NCI-H128 (cell line): ENCODE measurements around the gene LEMD3.

Experiments used
- DNase-seq: peaks from one replicate; lab custom pipeline; 2025; ENCODE audit not compliant: unreplicated experiment; lab: John Stamatoyannopoulos, UW

The LEMD3 gene

DNA sequence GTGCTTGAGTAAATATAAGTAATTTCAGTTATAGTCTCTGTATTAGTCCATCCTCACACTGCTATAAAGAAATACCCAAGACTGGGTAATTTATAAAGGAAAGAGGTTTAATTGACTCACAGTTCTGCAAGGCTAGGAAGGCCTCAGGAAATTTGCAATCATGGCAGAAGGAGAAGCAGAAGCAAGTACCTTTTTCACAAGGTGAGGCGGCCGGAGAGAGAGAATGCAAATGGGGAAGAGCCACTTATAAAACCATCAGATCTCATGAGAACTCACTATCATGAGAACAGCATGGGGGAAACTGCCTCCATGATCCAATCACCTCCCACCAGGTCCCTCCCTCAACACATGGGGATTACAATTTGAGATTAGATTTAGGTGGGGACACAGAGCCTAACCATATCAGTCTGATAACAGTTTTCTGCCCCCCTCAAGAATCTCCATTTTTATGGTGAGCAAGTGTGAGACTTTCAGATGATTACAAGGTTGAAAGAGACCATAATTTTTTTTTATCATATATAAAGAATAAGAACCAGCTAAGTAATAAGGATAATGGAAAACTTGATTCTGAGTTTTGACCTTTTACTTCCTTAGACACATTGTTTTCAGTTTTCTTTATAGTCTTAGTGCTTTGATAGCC is 35.6 kb downstream of the LEMD3 start:
- no peak for DNase-seq

DNA sequence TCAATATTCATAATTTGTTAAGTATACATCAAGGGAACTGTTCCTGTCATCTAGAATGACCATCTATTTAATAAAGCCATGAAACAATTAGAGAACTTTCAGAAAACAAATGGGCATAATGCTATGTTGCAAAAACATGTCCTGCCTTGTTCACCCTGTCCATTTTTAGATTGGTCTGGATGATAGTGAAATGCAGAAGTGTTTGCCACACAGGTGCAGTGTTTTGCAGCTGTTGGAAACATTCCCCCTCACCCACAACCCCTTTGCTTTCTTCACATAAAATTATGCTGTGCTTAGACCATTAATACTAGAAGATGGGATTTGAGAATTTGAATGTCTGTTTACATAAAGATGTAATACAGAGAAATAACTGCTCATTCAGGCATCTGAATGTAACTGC is 36.5 kb downstream of the LEMD3 start:
- no peak for DNase-seq

DNA sequence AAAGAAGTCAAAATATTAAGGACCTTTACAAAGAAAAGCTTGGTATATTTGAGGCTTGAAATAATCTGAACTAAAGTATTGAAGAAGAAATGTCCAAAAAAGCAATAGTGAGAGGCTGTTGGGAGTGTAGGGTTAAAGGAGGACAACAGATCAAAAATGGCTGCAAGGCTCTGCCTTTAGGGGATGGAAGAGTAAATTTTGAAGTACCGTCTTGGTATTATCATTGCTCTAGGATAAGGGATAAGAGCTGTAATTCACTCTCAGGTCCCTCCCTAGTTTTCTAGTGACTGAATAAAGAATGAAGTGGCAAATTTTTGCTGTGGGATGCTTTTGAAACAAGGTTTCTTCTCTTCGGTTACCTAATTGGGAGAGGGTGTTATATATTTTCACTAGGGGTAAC is 38.7 kb downstream of the LEMD3 start:
- no peak for DNase-seq

DNA sequence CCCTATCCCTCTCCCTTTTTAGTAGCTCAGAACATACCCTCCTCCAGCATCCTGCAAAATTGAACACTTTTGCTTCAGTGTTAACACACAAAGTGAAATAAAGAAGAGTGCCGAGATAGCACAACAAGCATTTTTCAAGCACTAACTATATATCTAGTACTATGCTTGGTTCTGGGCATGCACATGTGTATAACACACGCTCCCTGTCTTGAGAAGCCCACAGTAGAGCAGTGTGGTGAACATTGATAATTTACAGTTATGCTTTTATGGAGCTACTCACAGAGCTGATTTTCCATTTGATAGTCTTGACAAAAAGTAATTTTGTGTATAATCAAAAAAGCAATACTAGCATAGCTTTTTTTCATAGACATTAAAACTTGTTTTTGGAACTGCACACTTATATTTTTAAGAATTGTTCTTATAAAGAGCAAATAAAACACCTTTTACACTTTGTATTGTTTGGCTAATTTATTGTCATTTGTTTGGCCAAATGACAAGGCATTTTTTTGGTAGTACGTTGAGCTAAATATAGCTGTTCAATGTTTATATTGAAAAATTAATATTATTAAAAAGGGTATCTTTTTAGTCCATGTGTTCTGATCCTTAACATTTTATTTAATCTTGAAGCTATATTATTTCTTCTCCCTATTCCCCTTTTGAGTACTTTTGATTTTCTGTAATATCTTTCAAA is 39.7 kb downstream of the LEMD3 start:
- DNase-seq: no peak

DNA sequence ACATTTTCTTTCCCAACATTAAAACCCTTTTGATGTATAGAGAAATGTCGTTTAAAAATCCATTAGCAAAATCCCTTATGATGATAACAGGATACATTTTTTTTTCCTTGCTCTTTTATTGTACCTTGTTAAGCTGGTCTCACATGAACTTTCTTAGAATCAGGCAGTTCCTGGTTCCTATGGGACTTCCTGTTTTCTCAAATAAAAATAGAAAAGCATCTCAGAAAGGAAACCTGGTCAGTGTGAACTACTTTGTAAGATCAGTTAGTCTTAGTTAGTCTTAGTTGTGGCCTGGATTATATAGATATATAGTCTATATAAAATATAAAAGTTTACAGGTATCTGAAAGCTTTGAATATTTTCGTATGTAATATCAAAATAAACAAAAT is 40.3 kb downstream of the LEMD3 start:
- DNase-seq: no peak

DNA sequence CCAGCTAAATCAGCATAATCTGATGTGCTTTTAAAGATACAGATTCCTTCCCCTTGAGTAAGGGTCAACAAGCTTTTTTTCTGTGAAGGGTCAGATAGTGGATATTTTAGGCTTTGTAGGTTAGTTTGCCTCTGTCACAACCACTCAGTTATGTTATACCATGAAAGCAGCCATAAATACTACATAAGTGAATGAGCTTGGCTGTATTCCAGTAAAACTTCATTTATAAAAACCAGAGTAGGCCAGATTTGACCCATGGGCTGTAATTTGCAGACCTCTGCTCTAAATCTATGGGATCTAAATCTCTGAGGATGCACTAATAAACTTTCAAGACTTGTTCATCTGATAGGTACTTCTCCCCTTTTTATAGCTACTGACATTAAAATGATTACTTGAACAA is 47.7 kb downstream of the LEMD3 start:
- DNase-seq: no peak

DNA sequence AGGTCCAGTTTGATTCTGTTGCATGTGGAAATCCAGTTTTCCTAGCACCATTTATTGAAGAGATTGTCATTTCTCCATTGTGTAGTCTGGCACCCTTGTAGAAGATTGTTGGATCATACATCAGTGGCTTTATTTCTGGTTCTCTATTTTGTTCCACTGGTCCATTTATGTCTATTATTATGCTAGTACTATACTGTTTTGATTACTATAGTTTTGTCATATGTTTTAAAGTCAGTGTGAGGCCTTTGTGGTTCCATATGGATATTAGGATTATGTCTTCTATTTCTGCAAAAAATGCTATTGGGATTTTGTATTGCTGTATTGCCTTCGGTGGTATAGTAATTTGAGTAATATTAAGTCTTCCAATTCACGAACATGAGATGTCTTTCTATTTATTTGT is 51.4 kb downstream of the LEMD3 start:
- DNase-seq: no peak

DNA sequence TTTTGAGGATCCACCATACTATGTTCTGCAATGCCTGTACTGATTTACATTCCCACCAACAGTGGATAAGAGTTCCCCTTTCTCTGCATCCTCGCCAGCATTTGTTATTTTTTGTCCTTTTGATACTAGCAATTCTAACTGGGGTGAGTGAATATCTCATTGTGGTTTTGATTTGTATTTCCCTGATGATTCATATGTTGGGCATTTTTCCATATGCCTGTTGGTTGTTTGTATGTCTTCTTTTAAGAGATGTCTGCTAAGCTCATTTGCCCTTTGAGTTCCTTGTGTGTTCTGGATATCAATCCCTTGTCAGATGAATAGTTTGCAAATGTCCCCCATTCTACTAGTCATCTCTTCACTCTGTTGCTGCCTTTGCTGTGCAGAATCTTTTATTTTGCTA is 60.1 kb downstream of the LEMD3 start:
- no peak for DNase-seq

DNA sequence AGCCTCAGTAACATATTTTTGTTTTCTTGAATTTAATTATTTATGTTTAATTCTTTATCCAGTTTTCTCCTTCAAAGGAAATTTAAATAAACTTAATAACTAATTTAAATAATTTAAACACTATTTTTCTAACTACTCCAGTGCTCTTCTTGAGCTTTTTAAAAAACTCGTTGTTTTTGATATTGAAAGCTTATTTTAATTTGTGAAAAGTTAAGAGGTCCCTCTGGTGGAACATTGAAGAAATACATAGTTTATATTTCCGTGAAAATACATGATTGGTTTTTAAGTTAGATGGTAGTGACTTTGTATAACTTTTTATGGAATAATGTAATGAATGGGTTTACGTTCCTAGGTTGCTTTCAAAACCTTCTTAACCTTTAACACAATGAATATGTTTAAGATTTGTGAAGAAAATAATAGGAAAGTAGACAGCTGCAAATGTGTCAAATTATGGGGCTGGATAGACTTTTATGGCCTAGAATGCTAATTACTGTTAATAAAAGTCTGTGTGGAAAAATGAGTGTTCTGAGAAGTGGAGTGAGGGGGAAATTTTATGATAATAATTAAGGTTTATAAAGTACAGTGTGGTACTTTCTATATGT is 63.2 kb downstream of the LEMD3 start:
- no peak for DNase-seq

DNA sequence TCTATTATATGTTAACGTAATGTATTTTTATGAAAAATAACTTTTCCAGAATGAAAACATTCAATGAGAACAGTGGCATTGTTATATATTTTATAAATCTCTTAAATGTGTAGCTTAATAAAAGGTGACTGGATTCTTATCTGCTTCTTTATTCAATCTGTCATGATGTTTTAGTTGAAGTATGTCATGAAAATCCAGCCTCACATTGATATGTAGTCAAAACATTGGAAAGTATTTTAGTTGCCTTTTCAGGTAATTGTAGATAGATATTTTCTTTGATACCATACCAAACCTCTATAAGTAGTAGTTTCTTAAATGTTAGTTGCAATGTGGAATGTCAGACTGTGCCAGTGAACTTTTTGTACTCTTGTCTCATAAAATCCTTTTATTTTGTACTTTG is 67.8 kb downstream of the LEMD3 start:
- DNase-seq: no peak

DNA sequence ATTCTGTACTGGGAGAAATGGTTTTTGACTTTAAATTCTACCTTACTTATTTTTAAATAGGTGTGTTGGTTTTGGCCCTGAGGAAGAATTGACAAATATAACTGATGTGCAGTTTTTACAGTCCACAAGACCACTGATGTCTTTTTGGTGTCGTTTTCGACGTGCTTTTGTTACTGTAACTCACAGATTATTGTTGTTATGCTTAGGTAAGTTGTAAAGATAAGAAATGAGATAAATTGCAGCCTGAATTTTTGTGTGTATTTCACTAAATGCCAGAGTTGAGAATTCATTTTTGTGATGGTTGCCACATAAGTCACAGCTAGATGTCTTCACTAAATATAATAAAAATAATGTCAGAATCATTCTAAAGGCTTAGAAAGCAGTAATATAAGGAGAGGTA is 69.2 kb downstream of the LEMD3 start:
- DNase-seq: no peak

DNA sequence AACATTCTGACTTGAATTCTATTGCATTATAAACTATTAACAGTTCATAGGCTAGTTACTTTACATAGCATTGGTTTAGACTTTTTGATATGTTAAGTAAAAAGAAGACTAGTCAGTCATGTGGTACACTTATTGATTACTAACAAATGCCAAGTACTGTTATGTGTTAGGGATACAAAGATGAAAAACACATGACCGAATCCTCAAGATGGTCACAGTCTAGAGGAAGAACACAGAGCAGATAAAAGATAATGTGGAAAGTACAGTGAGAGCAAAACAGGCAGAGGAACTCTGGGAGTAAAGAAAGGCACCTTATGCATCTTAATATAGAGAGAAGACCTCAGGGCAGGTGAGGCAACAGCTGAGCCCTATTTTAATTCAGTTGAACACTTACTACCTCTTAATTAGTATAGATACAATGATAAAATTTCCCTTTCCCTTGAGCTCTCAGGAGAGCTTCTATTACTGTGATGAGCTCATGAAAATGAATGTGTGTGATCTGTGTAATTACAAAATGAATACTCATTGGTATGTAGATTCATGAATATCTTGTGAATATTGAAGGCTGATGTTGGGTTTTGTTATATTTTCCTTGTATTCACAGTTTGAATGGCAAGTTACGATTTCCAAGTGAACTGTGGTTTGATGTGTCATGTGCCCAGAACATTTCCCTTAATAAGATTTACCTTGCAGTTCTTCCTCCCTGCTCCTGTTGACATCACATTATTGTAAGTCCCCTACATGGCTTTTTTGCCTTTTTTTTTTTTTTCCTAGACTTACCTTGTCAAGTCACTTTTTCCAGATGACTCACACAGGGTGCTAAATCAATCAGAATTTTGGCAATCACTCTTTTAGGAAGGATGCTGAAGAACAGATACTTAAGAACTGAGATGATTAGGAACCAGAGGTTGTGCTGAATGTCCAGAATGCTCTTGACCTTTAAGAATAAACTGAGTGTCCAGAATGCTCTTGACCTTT is 79.6 kb downstream of the LEMD3 start:
- DNase-seq: no peak

DNA sequence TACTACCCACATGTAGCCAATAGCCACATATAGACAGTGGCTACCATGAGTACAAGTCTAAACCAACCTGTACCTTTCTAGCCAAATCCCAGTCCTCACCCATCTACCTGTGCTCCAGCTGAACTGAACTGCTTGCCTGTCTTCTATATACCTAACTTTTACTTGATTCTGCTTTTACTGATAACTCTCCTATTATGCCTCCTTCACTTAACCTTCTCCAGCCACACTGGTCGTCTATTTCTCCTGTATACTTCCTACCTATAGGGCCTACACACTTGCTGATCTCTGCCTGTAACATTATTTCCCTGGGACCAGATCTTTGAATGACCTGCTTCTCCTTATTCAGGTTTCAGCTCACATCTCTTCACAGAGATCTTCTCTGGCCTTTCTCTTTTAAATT is 83.1 kb downstream of the LEMD3 start:
- DNase-seq: no peak

DNA sequence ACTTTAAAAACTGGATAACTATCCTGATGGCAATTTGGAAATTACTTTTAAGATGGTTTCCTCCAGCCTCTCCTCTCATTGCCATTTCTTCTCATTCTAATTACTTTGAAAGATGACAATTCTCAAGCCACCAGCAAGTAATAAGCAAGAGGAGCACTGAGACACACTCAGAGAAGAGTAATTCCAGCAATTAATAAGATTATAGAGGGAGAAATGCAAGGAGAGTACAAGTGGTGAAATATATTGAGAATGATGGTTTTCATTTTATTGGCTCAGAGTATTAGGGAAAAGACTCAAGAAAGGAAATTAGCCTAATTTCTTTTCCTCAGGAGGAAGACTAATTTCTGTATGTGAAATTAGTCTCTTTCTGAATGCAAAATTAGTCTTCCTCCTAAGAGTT is 88.6 kb downstream of the LEMD3 start:
- no peak for DNase-seq

DNA sequence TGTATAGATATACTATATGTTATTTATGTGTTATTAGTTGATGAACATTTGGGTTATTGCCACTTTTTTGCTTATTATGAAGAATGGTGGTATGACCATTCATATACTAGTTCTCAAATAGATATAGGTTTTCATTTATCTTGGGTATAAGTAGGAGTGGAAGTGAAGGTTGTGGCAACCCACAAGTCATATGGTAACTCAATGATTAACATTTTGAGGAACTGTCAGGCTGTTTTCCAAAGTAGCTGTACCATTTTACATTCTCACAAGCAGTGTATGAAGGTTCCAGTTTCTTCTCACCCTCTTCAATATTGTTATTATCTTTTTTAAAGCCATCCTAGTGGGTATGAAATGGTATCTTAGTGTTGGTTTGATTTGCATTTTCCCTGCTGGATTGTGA is 90.1 kb downstream of the LEMD3 start:
- no peak for DNase-seq

DNA sequence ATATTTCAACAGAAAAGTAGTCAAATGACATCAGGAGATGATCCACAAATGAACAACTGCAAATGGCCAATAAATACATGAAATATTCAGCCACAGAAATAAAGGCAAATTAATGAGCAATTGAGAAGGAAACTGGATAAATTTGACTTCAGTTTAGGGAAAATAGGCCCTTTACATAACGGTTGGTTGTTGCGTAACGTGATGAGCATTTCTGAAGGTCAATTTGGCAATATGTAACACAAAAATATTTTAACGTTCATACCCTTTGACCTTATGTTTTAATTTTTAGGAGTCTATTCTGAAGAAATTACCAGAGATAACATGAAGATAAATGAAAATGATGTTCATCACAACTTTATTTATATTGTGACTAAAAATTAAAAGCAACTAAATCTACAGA is 94.4 kb downstream of the LEMD3 start:
- no peak for DNase-seq

DNA sequence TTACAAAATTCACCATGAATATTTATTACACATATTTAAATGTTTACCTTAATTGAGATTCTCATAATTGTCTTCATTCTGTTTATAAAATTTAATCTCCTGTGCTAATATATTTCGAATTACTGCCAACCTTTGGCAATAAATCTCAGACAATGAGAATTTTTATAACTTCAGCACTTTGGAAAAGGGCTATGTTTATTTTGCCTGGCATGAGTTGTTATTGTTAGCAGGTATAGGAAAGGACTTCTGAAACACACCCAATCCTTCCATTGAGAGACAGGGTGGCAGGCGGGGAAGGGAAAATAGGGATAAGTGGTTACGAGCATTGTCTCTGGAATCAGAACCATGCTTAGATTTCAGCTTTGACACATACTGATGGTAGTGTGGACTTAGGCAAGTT is 97.0 kb downstream of the LEMD3 start:
- no peak for DNase-seq

DNA sequence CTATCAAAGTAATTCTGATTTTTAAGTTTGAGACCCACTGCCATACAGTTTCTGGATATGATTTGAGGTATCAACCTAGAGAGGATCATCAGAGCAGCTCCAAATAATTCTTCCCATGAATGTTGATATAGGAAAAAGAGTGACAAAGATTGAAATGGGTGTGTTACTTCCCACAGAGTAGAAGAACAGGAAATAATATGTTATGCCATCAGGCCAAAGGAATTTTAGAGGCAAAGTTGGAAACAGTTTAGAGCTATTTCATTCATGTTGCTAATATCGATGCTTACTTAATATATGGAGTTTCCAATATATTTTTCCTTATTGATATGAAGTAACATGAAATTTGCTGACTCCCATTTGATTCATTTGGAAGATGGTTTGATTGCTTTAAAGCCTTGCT is 100.2 kb downstream of the LEMD3 start:
- DNase-seq: no peak

DNA sequence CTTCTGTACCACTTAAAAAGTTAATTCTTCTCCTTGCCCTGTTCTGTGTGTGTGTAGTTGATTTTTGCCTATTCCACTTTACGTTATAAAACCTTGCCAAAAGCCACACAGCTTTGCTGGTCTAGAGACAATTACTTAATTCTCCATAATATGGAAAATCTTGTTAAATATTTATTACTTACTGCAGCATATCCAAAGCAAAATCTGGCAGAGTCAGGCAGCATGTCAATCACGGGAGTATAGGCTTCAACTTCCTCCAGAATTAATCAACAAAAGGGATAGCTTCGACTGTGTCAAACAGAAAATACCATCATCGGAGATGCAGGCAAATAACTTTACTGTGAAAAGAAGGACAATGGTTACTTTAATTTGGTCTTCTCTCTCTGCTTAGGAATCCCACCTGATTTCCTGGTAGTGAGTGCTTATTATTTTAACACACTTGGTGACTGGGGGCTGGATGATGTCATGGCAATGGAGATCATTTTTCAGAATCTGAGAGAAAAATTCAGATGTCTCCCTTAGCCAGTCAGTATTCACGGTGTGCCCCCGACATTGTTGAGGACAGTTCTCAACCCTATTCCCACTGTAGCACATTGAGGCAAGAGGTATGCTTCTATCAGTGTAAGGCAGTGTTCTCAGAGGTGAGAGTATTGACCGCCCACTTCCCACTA is 105.4 kb downstream of the LEMD3 start:
- no peak for DNase-seq

DNA sequence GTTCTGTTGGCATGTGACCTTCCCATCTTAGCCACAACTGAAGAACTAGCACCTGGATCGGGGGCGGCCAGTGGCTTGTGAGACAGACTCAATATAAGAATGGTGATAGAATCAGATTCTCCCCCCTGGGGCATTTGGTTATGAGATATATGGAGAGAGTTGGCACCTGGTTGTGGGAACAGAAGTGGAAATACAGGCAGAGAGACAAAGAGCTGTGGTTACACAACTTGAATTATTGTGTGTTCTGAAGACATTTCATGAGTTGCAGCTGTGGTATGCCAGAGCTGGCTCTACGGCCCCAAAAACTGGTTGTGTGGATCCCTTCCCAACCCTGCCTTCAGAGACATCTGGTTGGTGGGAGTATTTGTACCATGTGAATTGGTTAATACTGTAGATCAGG is 106.2 kb downstream of the LEMD3 start:
- DNase-seq: no peak

DNA sequence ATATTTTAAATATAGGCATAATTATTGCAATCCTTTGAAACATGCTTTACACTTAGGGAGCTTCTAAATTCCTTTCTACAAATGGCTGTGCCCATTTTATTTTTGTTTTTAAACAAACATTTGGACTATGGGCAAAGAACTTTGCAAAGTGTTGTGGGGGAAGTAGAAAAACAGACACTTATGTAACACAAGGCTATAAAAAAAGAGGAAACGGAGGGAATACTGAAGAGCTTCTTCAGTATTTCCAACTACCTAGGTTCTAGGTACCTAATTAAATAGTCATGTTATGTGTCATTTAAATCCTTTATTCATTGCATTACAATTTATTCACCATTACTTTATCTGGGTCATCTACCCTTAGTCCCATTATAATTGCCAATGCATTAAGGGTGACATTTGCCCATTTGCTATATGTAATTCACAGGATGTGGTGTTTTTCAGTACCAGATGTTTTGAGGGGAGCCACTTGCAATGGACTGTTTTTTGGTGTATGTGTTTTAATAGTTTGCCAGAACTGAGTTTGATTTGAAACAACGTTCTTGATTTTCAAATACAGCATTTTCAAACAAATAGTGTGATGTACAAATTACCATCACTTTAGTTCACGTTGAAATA is 107.6 kb downstream of the LEMD3 start:
- no peak for DNase-seq
